HEK293 (cell line): ENCODE results near the gene PPIP5K2.

Experiments
- CTCF ChIA-PET: fragments of 350-600 bp; formaldehyde crosslinking; extraction: SDS; loops from one replicate; lab custom pipeline; 2021; ENCODE audit warnings: antibody characterized with exemption; lab: Yijun Ruan, JAX
- POLR2A ChIA-PET: fragments of 300-600 bp; formaldehyde crosslinking; extraction: SDS; loops from one replicate; lab custom pipeline; 2020; ENCODE audit warnings: antibody characterized with exemption, inconsistent platforms; lab: Yijun Ruan, JAX
- H3K27ac ChIP-seq: fragments of 200-500 bp; sonication (Bioruptor generic); 2 replicates; pipeline ENCODE4 v1.5.1; 2014; ENCODE audit warnings: low read depth, low read length, control low read depth, inconsistent platforms; ENCODE audit errors: extremely low read depth
- H3K36me3 ChIP-seq, 2 experiments: fragments of 200-500 bp in 1 of 2; sonication (Bioruptor generic) in 1 of 2; 1 replicate in 1 of 2; 2 replicates in 1 of 2; pipeline ENCODE4 v1.5.1; 2014 to 2017; ENCODE audit warnings: inconsistent platforms in 2 of 2, low read length in 2 of 2; ENCODE audit not compliant: control insufficient read depth in 2 of 2, insufficient read depth in 1 of 2
- H3K4me1 ChIP-seq: fragments of 200-500 bp; sonication (Bioruptor generic); 2 replicates; pipeline ENCODE4 v1.5.1; 2014; ENCODE audit warnings: mild to moderate bottlenecking, low read length, inconsistent platforms; ENCODE audit not compliant: control insufficient read depth, insufficient read depth
- H3K4me3 ChIP-seq: 2 replicates; pipeline ENCODE4 v1.5.1; 2011; ENCODE audit warnings: low read depth, mild to moderate bottlenecking, control low read depth, low read length, moderate library complexity
- H3K9me3 ChIP-seq: fragments of 200-500 bp; sonication (Bioruptor generic); 2 replicates; pipeline ENCODE4 v1.5.1; 2014; ENCODE audit warnings: low read depth, low read length, inconsistent platforms; ENCODE audit not compliant: control insufficient read depth, insufficient read depth
- BCL11A ChIP-seq: fragments of 450-650 bp; formaldehyde crosslinking; IDR thresholded peaks from 2 replicates; pipeline ENCODE4 v1.5.1; 2016; ENCODE audit warnings: low read depth, missing biosample characterization, missing genetic modification characterization
- EGR2 ChIP-seq: fragments of 450-650 bp; formaldehyde crosslinking; IDR thresholded peaks from 2 replicates; pipeline ENCODE4 v1.5.1; 2016; ENCODE audit warnings: low read depth, missing biosample characterization, missing genetic modification characterization
- GLI4 ChIP-seq: fragments of 450-650 bp; formaldehyde crosslinking; IDR thresholded peaks from 2 replicates; pipeline ENCODE4 v1.5.1; 2016; ENCODE audit warnings: missing biosample characterization, missing genetic modification characterization
- HOXC10 ChIP-seq: sonication (generic); formaldehyde crosslinking; IDR thresholded peaks from 2 replicates; pipeline ENCODE4 v1.8.1; 2023; ENCODE audit warnings: mild to moderate bottlenecking, missing genetic modification reagents
- PRDM1 ChIP-seq: fragments of 450-650 bp; formaldehyde crosslinking; IDR thresholded peaks from 2 replicates; pipeline ENCODE4; 2016; ENCODE audit warnings: missing biosample characterization, missing genetic modification characterization
- ZBTB20 ChIP-seq: fragments of 450-650 bp; formaldehyde crosslinking; IDR thresholded peaks from 2 replicates; pipeline ENCODE4 v1.5.1; 2016; ENCODE audit warnings: missing biosample characterization, missing genetic modification characterization
- ZBTB8A ChIP-seq: fragments of 450-650 bp; formaldehyde crosslinking; IDR thresholded peaks from 2 replicates; pipeline ENCODE4 v1.5.1; 2016; ENCODE audit warnings: missing biosample characterization, missing genetic modification characterization
- ZFP37 ChIP-seq: fragments of 450-650 bp; formaldehyde crosslinking; IDR thresholded peaks from 2 replicates; pipeline ENCODE4 v1.5.1; 2016; ENCODE audit warnings: missing biosample characterization, missing genetic modification characterization
- ZNF112 ChIP-seq: fragments of 450-650 bp; formaldehyde crosslinking; IDR thresholded peaks from 2 replicates; pipeline ENCODE4 v1.5.0; 2017; ENCODE audit warnings: missing biosample characterization, missing genetic modification characterization
- ZNF221 ChIP-seq: fragments of 450-650 bp; formaldehyde crosslinking; IDR thresholded peaks from 2 replicates; pipeline ENCODE4 v1.5.1; 2017; ENCODE audit warnings: missing biosample characterization, missing genetic modification characterization, borderline replicate concordance
- ZNF274 ChIP-seq, 2 experiments: fragments of 200-500 bp in 1 of 2; fragments of 450-650 bp in 1 of 2; sonication (Bioruptor generic) in 1 of 2; formaldehyde crosslinking in 1 of 2; IDR thresholded peaks; 2 replicates each; pipeline versions ENCODE4 v1.5.1 to v1.6.1; 2014 to 2016; ENCODE audit warnings: borderline replicate concordance in 1 of 2, inconsistent platforms in 1 of 2, low read length in 1 of 2, missing biosample characterization in 1 of 2, missing genetic modification characterization in 1 of 2
- ZNF529 ChIP-seq: fragments of 450-650 bp; formaldehyde crosslinking; IDR thresholded peaks from 2 replicates; pipeline ENCODE4 v1.5.1; 2017; ENCODE audit warnings: missing genetic modification characterization, missing biosample characterization; ENCODE audit not compliant: insufficient replicate concordance
- ZNF555 ChIP-seq: fragments of 450-650 bp; formaldehyde crosslinking; conservative IDR thresholded peaks from 2 replicates; pipeline ENCODE4 v1.5.1; 2017; ENCODE audit warnings: missing biosample characterization, mild to moderate bottlenecking, missing genetic modification characterization, inconsistent platforms
- ZNF830 ChIP-seq: fragments of 450-650 bp; IDR thresholded peaks from 2 replicates; pipeline ENCODE4 v1.5.0; 2018; ENCODE audit warnings: missing biosample characterization, missing genetic modification characterization, low read depth, mild to moderate bottlenecking, moderate library complexity
- TF ChIP-seq, protein P1 (sequence below): fragments of 450-650 bp; formaldehyde crosslinking; optimal IDR thresholded peaks from 2 replicates; pipeline ENCODE3; 2016; ENCODE audit warnings: missing biosample characterization, mild to moderate bottlenecking, missing genetic modification characterization
- TF ChIP-seq, protein P2 (sequence below): fragments of 450-650 bp; formaldehyde crosslinking; IDR thresholded peaks from 2 replicates; pipeline ENCODE4 v1.5.1; 2016; ENCODE audit warnings: missing biosample characterization, missing genetic modification characterization, borderline replicate concordance
- TF ChIP-seq, protein P3 (sequence below): IDR thresholded peaks from 2 replicates; pipeline ENCODE4 v1.6.1; 2011; ENCODE audit warnings: mild to moderate bottlenecking, low read depth, low read length, borderline replicate concordance

The PPIP5K2 gene

DNA sequence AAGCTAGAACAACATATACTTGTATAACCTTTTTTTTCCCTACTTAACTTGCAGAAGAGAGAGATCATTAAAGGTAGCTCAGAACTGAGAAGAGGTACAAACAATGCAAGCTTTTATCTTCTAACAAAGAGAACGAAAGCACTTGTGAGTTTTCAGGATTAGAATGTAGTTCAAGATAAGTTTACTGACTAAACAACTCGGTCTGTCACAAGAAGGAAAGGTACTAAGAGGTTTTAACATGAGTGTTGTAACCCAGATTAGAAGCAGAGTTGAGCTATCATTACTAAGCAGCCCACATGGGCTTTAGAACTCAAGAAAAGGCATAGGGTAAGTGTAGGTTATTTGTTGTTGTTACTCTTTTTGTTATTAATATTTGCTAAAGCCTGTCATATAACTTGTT lies 25.4 kb upstream of the PPIP5K2 start:
- H3K4me1 ChIP-seq: no peaks in the 10 kb centered on the region
- ChIA-PET POLR2A (no interaction called here), CTCF (no interaction called here)
- peaks cover 0 to 13% of the 10 kb centered on the region in 2 experiments; a peak in 1 of 3 replicates for H3K36me3 ChIP-seq
- no peak overlapping the region for H3K4me3 ChIP-seq
- TF ChIP-seq, protein P1, sequence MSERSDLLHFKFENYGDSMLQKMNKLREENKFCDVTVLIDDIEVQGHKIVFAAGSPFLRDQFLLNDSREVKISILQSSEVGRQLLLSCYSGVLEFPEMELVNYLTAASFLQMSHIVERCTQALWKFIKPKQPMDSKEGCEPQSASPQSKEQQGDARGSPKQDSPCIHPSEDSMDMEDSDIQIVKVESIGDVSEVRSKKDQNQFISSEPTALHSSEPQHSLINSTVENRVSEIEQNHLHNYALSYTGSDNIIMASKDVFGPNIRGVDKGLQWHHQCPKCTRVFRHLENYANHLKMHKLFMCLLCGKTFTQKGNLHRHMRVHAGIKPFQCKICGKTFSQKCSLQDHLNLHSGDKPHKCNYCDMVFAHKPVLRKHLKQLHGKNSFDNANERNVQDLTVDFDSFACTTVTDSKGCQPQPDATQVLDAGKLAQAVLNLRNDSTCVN: no peak
- no peaks in the 10 kb centered on the region for H3K9me3 ChIP-seq
- no peak overlapping the region for H3K27ac ChIP-seq

DNA sequence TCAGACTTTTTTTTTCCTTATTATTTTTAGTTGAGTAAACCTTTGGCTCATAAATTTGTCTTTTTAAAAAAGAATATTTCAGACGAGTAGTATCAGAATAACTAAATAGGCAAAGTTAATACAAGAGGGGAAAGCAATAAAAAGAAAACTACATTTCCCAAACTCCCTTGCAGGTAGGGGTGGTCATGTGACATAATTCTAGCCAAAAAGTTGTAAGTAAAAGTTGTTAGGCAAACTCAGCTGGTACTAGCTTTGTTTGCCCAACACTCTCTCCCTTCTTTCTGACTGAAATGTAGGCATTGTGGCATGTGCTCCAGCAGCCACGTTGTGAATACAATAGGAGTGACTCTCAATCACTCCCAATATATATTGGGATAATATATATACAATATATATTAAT lies 21.1 kb upstream of the PPIP5K2 start:
- H3K9me3 ChIP-seq: no peaks in the 10 kb centered on the region
- ChIA-PET CTCF (no interaction called here), POLR2A (no interaction called here)
- H3K36me3 ChIP-seq: peaks cover 7 to 18% of the 10 kb centered on the region in 2 experiments; a peak in 2 of 3 replicates
- H3K4me1 ChIP-seq: no peaks in the 10 kb centered on the region
- no peak overlapping the region for H3K27ac ChIP-seq
- no peak for TF ChIP-seq HOXC10 (CRISPR knock-in tag)
- no peak for TF ChIP-seq ZNF112 (tag by site-specific recombination)
- no peak for TF ChIP-seq ZFP37 (tag by site-specific recombination)
- TF ChIP-seq ZBTB8A (tag by site-specific recombination): no peak
- TF ChIP-seq ZNF529 (tag by site-specific recombination): no peak
- TF ChIP-seq, protein P2, sequence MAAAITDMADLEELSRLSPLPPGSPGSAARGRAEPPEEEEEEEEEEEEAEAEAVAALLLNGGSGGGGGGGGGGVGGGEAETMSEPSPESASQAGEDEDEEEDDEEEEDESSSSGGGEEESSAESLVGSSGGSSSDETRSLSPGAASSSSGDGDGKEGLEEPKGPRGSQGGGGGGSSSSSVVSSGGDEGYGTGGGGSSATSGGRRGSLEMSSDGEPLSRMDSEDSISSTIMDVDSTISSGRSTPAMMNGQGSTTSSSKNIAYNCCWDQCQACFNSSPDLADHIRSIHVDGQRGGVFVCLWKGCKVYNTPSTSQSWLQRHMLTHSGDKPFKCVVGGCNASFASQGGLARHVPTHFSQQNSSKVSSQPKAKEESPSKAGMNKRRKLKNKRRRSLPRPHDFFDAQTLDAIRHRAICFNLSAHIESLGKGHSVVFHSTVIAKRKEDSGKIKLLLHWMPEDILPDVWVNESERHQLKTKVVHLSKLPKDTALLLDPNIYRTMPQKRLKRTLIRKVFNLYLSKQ: no peak
- no peak for TF ChIP-seq BCL11A (tag by site-specific recombination)
- no peak for TF ChIP-seq ZNF830 (tag by site-specific recombination)
- H3K4me3 ChIP-seq: no peak overlapping the region

DNA sequence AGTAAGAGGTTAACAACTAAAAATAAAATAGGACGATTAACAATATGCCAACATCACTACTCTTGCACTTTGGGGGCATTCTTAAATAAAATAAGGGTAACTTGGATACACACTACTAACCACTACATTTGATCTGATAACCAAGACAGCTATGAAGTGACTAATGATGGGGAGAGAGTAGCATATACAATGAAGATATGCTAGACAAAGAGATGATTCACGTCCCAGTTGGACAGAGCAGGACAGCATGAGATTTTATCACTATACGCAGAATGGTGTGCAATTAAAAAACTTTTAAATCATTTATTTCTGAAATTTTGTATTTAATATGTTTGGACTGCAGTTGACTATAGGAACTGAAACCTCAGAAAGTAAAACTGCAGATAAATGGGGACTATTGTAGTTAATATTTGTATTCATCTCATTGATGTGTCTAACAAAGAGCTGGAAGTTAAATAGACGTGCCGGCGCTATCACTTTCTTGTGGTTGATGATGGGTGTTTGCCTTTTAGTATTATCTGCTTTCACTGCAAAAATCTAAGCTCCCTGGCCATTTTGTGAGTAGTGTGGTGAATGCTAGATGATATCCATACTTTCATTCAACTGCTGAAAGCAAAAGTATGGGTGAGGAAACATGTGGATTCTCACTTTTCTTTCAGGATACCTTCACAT lies 18.9 kb upstream of the PPIP5K2 start:
- Histone ChIP-seq H3K27ac (no peak overlapping the region), H3K4me3 (no peak overlapping the region), H3K4me1 (no peaks in the 10 kb centered on the region), H3K36me3 (peaks cover 10 to 18% of the 10 kb centered on the region in 2 experiments; a peak in 2 of 3 replicates), H3K9me3 (no peaks in the 10 kb centered on the region)
- TF ChIP-seq EGR2 (no peak), ZNF529 (tag by site-specific recombination) (no peak), ZNF221 (no peak), ZBTB20 (tag by site-specific recombination) (no peak), ZNF274 (IDR thresholded peaks at IDR 0.05; ENCODE audit: low read length) (no peak), ZNF274 (tag by site-specific recombination; IDR thresholded peaks at IDR 0.05; ENCODE audit: borderline replicate concordance) (no peak), PRDM1 (peak; percentile 8; the same call in 1 of the 2 replicates), GLI4 (tag by site-specific recombination) (no peak), ZNF555 (tag by site-specific recombination) (0 out of 2 replicates have a peak, but pooled peaks have one; percentile 3)
- TF ChIP-seq, protein P3, sequence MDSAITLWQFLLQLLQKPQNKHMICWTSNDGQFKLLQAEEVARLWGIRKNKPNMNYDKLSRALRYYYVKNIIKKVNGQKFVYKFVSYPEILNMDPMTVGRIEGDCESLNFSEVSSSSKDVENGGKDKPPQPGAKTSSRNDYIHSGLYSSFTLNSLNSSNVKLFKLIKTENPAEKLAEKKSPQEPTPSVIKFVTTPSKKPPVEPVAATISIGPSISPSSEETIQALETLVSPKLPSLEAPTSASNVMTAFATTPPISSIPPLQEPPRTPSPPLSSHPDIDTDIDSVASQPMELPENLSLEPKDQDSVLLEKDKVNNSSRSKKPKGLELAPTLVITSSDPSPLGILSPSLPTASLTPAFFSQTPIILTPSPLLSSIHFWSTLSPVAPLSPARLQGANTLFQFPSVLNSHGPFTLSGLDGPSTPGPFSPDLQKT: no peak
- ChIA-PET POLR2A (no interaction called here), CTCF (no interaction called here)
